Left forelimb (tissue), 1 donor: ENCODE data around the gene BDKRB2.

ENCODE experiments used
- DNase-seq: peaks from one replicate; pipeline ENCODE4 v3.0.0-alpha.2; 2018; ENCODE audit warnings: low spot score

The BDKRB2 gene

DNA sequence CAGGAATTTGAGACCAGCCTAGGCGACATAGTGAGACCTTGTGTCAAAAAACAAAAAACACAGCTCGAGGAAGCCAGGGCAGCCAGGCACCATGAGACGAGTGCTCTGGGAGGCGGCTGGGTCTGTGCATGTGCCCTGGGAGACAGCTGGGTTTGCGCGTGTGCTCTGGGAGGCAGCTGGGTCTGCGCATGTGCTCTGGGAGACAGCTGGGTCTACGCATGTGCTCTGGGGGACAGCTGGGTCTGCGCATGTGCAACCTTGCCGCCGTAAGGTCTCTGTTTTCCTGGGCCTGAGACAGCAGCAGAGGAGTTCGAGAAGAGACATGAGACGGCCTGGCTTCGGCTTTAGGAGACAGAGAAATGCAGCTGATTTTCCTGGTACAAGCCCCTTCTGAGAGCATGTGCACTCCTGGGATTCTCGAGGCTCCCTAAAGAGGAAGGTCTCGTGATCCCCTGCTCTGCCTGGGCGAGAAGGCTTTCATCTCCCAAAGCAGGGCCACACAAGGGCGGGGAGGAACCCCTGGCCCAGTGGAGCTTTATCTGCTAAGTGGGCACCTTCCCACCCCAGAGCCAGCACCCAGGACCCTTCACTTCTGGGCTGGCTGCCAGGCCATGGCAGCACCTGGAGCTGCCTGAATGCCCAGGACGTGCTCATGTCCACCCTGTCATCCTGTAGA lies 47.8 kb downstream of the BDKRB2 start:
- DNase-seq, result no peak

GRCh38 chr14:96252999-96253539 lies 48.4 kb downstream of the BDKRB2 start:
- no peak for DNase-seq

DNA sequence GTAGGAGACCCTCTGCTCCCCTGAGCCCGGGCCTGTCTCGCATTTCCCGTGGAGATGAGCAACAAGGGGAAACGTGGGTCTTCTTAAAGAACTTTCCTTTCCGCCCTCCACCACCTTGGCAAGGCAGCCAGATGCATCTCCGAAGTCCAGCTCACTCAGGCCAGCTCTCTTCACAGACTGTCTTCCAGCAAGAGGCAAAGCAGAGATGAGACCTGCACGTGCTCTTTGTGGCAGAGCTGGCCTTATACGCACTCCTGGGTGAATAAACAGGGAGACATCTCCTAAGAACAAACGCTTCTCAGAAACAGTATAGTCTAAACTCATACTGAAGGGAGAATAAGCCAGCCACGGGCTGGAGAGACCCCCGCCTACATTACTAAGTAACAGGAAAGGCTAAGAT lies 50.0 kb downstream of the BDKRB2 start:
- no peak for DNase-seq

- DNase-seq, result no peak
These were observed 51.1 kb downstream of the BDKRB2 start, which contains the start of gene BDKRB1 for GRCh38 chr14:96255501-96256366. BDKRB1 (plus strand) TSS chr14:96256210; CDS start chr14:96263683, 7,473 bp downstream.

DNA sequence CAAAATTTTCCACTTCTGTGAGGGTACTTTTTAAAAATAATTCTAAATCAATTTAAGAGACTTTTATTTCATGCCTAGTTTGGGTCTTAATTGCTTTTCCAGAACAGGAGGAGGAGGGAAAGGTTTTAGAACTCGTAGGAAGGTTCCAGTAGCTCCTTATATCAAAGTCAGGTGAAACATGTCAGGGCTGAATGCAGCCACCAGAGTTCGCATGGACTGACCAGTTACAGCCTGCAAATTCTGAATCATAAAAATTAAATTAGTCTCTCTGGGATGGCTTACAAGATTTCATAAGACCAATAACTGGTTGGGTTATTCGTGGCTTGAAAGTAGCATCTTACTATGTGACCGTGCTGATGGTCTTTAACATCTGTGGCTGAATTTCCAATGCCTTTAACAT lies 51.8 kb downstream of the BDKRB2 start:
- no peak for DNase-seq

DNA sequence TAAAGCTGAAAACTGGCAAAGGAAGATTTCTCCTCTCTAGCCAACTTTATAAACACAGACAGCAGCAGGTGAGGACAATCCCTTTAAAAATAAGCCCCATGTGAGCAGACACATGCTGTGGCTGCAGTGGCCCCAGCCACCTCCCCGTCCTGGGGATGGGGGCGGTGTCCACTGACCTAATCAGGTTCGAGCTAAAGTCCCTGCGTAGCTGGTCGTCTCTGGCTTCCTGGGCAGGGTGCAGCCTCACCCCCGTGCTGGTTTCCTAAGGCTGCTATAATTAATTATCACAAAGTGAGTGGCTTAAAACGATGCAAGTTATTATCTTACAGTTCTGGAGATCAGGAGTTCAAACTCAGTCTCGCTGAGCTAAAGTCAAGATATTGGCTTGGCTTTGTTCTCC lies 52.4 kb downstream of the BDKRB2 start:
- no peak for DNase-seq

GRCh38 chr14:96257900-96258299 lies 53.3 kb downstream of the BDKRB2 start:
- no peak for DNase-seq

DNA sequence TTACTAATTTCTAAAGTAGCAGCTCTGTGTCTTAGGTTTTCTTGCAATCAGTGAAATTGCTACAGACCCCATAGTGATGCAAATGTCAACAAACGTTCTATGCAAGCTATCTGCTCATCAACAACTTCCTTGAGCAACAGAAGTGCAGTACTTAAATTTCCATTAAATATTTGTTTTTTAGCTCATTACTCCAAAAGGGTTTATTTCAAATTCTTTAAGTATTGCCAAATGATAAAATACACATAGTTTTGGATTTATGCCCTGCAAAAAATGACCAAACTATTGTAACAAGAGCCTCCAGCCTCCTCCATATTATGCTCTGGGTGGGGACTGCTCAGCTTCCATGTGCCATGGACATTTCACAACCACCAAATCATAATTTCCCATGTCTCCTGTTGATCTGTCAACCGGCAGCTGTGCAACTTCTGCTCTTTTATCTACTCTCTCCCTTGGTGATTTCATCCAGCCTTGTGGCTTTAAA lies 55.7 kb downstream of the BDKRB2 start:
- no peak for DNase-seq

DNA sequence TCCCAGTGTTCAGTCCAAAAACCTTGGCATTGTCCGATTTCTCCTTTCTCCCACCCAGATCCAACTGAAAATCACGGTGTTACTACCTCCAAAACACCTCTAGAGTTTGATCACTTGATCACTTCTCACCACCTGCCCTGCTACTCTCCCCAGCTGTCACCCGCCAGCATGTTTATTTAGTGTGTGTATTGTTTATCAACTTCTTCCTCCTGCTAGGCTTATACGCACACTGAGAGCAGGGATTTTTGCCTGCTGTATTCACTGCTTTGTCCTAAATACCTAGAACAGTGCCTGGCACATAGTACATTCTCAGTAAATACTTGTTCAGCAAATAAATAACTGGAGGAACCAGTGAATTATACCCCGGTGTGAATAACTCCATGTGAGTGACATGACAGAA lies 56.4 kb downstream of the BDKRB2 start:
- no peak for DNase-seq

- DNase-seq, result no peak
These were observed 57.4 kb downstream of the BDKRB2 start for GRCh38 chr14:96261772-96262655.

- DNase-seq, result no peak
These were observed 58.9 kb downstream of the BDKRB2 start for GRCh38 chr14:96263347-96264199.

GRCh38 chr14:96264200-96264553 lies 59.5 kb downstream of the BDKRB2 start:
- DNase-seq, result no peak

DNA sequence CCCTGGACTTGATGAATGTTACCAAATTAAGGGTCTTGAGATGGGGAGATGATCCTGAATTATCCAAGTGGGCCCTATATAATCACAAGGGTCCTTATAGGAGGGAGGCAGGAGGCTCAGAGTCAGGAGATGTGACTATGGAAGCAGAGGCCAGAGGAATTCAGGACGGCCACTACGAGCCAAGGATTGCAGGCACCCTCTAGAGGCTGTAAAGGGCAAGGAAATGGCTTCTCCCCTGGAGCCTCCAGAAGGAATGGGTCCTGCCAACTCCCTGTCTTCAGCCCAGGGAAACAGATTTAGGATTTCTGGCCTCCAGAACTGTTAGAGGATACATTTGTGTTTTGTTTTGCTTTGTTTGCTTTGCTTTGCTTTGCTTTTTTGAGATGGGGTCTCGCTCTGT lies 60.2 kb downstream of the BDKRB2 start:
- DNase-seq, result no peak

- DNase-seq, result no peak
These were observed 60.9 kb downstream of the BDKRB2 start for GRCh38 chr14:96265383-96266095.

DNA sequence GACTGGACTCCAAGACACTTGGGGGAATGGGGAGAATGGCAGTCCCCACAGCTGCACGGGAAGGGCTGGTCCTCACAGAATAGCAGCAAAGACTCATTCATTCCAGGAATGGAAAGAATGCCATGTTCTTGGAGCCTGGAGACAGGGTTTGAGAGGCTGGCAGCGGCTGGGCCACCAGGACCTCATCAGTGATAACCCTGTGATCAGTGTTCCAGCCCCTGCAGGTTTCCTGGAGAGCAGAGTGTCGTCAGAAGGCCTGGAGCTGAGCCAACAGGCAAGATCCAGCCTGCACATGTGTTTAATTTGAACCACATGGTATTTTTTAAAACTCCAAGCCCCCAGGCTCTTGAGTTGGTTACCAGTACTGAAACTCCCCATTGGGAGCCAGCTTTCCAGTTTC lies 62.7 kb downstream of the BDKRB2 start:
- peak; percentile 75 for DNase-seq

DNA sequence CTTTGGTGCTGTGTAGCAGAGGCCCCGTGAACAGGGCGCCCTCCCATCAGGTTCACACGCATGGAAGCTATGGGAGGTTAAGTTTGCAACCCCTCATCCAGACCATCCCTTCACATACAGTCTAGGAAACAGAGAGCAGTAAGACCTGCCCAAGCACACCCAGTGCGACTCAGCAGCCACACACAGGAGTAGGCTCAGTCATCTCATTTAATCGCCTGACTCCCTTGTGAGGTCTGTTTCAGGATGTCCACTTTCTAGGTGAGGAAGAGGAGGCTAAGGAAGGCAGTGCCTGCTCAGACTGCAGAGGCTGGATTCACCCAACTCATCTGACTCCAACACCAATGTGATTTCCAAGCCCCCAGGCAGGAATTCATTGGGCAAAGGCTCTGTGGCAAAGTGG lies 63.3 kb downstream of the BDKRB2 start:
- DNase-seq, result no peak

- no peak for DNase-seq
These were observed 64.1 kb downstream of the BDKRB2 start for GRCh38 chr14:96268431-96269358.

DNA sequence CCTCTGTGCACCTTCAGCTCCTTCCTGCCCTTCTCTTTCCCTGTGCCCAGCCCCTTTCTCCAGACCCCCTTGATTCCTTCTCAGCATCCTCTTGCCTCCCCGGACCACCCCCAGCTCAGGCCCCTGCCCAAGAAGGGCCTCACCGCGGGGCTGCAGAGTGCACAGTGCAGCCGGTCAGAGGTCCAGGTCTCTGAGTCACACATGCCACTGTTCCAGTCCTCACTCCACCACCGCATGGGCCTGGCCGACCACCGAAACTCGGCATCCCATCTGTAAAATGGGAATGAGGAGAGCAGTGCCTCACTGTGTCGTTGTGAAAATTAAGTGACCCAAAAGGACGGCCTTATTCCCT lies 64.7 kb downstream of the BDKRB2 start:
- no peak for DNase-seq
